Measurements from ENCODE around the gene C2CD4B.

The C2CD4B gene

GRCh38 chr15:62121273-62122015 lies 43.6 kb downstream of the C2CD4B start:
- no peak for DNase-seq
- H3K9me3 ChIP-seq (ENCODE audit: control insufficient read depth, low read length): no peaks in the 10 kb centered on the region
- H3K4me3 ChIP-seq (ENCODE audit: insufficient read depth, low read depth, low read length, poor library complexity, severe bottlenecking): no peak overlapping the region
- H3K27me3 ChIP-seq (replicated peaks; ENCODE audit: control insufficient read depth, insufficient read depth, low read length, poor library complexity, severe bottlenecking): no peaks in the 10 kb centered on the region
- H3K27ac ChIP-seq (ENCODE audit: insufficient read depth, low read length, poor library complexity, severe bottlenecking): peak overlapping the region; percentile 59
- H3K4me1 ChIP-seq (ENCODE audit: control insufficient read depth, insufficient read depth, low read length, poor library complexity, severe bottlenecking): peaks cover 17% of the 10 kb centered on the region
- no peaks in the 10 kb centered on the region for H3K36me3 ChIP-seq (ENCODE audit: control insufficient read depth, insufficient read depth, low read length)

- no peak for DNase-seq
- H3K9me3 ChIP-seq (ENCODE audit: control insufficient read depth, low read length): no peaks in the 10 kb centered on the region
- no peak overlapping the region for H3K27ac ChIP-seq (ENCODE audit: insufficient read depth, low read length, poor library complexity, severe bottlenecking)
- H3K4me1 ChIP-seq (ENCODE audit: control insufficient read depth, insufficient read depth, low read length, poor library complexity, severe bottlenecking): peaks cover 17% of the 10 kb centered on the region
- no peaks in the 10 kb centered on the region for H3K27me3 ChIP-seq (replicated peaks; ENCODE audit: control insufficient read depth, insufficient read depth, low read length, poor library complexity, severe bottlenecking)
- no peaks in the 10 kb centered on the region for H3K36me3 ChIP-seq (ENCODE audit: control insufficient read depth, insufficient read depth, low read length)
- no peak overlapping the region for H3K4me3 ChIP-seq (ENCODE audit: insufficient read depth, low read depth, low read length, poor library complexity, severe bottlenecking)
Measured at GRCh38 chr15:62120776-62121175, 44.3 kb downstream of the C2CD4B start.

GRCh38 chr15:62119874-62120273 lies 45.2 kb downstream of the C2CD4B start:
- DNase-seq: no peak
- Histone ChIP-seq H3K4me1 (ENCODE audit: control insufficient read depth, insufficient read depth, low read length, poor library complexity, severe bottlenecking) (peaks cover 17% of the 10 kb centered on the region), H3K4me3 (ENCODE audit: insufficient read depth, low read depth, low read length, poor library complexity, severe bottlenecking) (no peak overlapping the region), H3K36me3 (ENCODE audit: control insufficient read depth, insufficient read depth, low read length) (no peaks in the 10 kb centered on the region), H3K9me3 (ENCODE audit: control insufficient read depth, low read length) (no peaks in the 10 kb centered on the region), H3K27ac (ENCODE audit: insufficient read depth, low read length, poor library complexity, severe bottlenecking) (peak overlapping the region; percentile 43), H3K27me3 (replicated peaks; ENCODE audit: control insufficient read depth, insufficient read depth, low read length, poor library complexity, severe bottlenecking) (no peaks in the 10 kb centered on the region)

- H3K4me3 ChIP-seq (ENCODE audit: insufficient read depth, low read depth, low read length, poor library complexity, severe bottlenecking): peak overlapping the region; percentile 0
- no peak for DNase-seq
- peak overlapping the region; percentile 43 for H3K27ac ChIP-seq (ENCODE audit: insufficient read depth, low read length, poor library complexity, severe bottlenecking)
- H3K9me3 ChIP-seq (ENCODE audit: control insufficient read depth, low read length): no peaks in the 10 kb centered on the region
- H3K27me3 ChIP-seq (replicated peaks; ENCODE audit: control insufficient read depth, insufficient read depth, low read length, poor library complexity, severe bottlenecking): no peaks in the 10 kb centered on the region
- H3K4me1 ChIP-seq (ENCODE audit: control insufficient read depth, insufficient read depth, low read length, poor library complexity, severe bottlenecking): peaks cover 12% of the 10 kb centered on the region
- no peaks in the 10 kb centered on the region for H3K36me3 ChIP-seq (ENCODE audit: control insufficient read depth, insufficient read depth, low read length)
Measured at GRCh38 chr15:62119227-62119864, 45.7 kb downstream of the C2CD4B start.

GRCh38 chr15:62118520-62119226 lies 46.4 kb downstream of the C2CD4B start:
- Histone ChIP-seq H3K27me3 (replicated peaks; ENCODE audit: control insufficient read depth, insufficient read depth, low read length, poor library complexity, severe bottlenecking) (no peaks in the 10 kb centered on the region), H3K27ac (ENCODE audit: insufficient read depth, low read length, poor library complexity, severe bottlenecking) (peak overlapping the region; percentile 2), H3K36me3 (ENCODE audit: control insufficient read depth, insufficient read depth, low read length) (no peaks in the 10 kb centered on the region), H3K4me1 (ENCODE audit: control insufficient read depth, insufficient read depth, low read length, poor library complexity, severe bottlenecking) (peaks cover 6% of the 10 kb centered on the region), H3K9me3 (ENCODE audit: control insufficient read depth, low read length) (no peaks in the 10 kb centered on the region), H3K4me3 (ENCODE audit: insufficient read depth, low read depth, low read length, poor library complexity, severe bottlenecking) (peak overlapping the region; percentile 0)
- no peak for DNase-seq

GRCh38 chr15:62115847-62116246 lies 49.2 kb downstream of the C2CD4B start:
- no peaks in the 10 kb centered on the region for H3K36me3 ChIP-seq (ENCODE audit: control insufficient read depth, insufficient read depth, low read length)
- no peak overlapping the region for H3K4me3 ChIP-seq (ENCODE audit: insufficient read depth, low read depth, low read length, poor library complexity, severe bottlenecking)
- H3K27ac ChIP-seq (ENCODE audit: insufficient read depth, low read length, poor library complexity, severe bottlenecking): no peak overlapping the region
- H3K27me3 ChIP-seq (replicated peaks; ENCODE audit: control insufficient read depth, insufficient read depth, low read length, poor library complexity, severe bottlenecking): no peaks in the 10 kb centered on the region
- peaks cover 6% of the 10 kb centered on the region for H3K4me1 ChIP-seq (ENCODE audit: control insufficient read depth, insufficient read depth, low read length, poor library complexity, severe bottlenecking)
- H3K9me3 ChIP-seq (ENCODE audit: control insufficient read depth, low read length): no peaks in the 10 kb centered on the region
- DNase-seq: no peak
